Measurements from ENCODE around the gene TBX6.
"Not testable (repeated sequence)": the region's sequence is repeated elsewhere in the genome, so short reads cannot be mapped to it uniquely, and the experiment has no call there.

TBX6 gene, protein sequence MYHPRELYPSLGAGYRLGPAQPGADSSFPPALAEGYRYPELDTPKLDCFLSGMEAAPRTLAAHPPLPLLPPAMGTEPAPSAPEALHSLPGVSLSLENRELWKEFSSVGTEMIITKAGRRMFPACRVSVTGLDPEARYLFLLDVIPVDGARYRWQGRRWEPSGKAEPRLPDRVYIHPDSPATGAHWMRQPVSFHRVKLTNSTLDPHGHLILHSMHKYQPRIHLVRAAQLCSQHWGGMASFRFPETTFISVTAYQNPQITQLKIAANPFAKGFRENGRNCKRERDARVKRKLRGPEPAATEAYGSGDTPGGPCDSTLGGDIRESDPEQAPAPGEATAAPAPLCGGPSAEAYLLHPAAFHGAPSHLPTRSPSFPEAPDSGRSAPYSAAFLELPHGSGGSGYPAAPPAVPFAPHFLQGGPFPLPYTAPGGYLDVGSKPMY

GRCh38 chr16:30091474-30092372 is at the start of gene TBX6:
Gene TBX6, minus strand, starts transcription at chr16:30091924. Its CDS starts 731 bp downstream, at chr16:30091193.
- no peaks in the 10 kb centered on the region for H3K9me3 ChIP-seq (ENCODE audit: control insufficient read depth, low read length)
- H3K9ac ChIP-seq (ENCODE audit: low read length): peak within 1 kb of the TSS; percentile 80
- DNase-seq (ENCODE audit: low read depth): peak; percentile 98
- no peaks in the 10 kb centered on the region for H3K27me3 ChIP-seq (replicated peaks; ENCODE audit: control insufficient read depth, insufficient read depth, low read length)
- H3K4me3 ChIP-seq (ENCODE audit: low read length): peak within 1 kb of the TSS; percentile 74
- peaks cover 44% of the 10 kb centered on the region for H3K4me1 ChIP-seq (ENCODE audit: control insufficient read depth, insufficient read depth, low read length)
- peaks cover 13% of the 10 kb centered on the region for H3K36me3 ChIP-seq (ENCODE audit: control insufficient read depth, insufficient read depth, low read length, severe bottlenecking)

- H3K4me1 ChIP-seq (ENCODE audit: control insufficient read depth, insufficient read depth, low read length): no peaks in the 10 kb centered on the region
Measured at GRCh38 chr16:30139583-30140481, 48.1 kb upstream of the TBX6 start.

DNA sequence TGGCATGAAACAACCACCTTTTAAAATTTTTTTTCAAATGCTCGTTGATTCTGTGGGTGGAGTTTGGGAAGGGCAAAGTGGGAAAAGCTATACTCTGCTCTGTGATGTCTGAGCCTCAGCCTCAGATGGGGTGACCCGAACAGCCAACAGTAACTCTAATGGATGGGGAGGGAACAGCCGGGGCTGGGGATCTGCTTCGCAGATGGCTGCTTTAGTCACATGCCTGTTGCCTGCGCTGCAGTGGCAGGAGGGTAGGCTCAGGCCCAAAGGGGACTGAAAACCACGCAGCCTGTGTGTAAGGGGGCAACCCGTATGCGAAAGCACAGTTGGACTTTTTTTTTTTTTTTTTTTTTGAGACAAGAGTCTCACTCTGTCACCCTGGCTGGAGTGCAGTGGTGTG is 46.2 kb upstream of the TBX6 start:
- H3K4me3 ChIP-seq (ENCODE audit: low read length): no peak overlapping the region
- H3K36me3 ChIP-seq (ENCODE audit: control insufficient read depth, insufficient read depth, low read length, severe bottlenecking): no peaks in the 10 kb centered on the region
- no peaks in the 10 kb centered on the region for H3K9me3 ChIP-seq (ENCODE audit: control insufficient read depth, low read length)
- no peak for DNase-seq (ENCODE audit: low read depth)
- H3K27me3 ChIP-seq (replicated peaks; ENCODE audit: control insufficient read depth, insufficient read depth, low read length): peaks cover 3% of the 10 kb centered on the region
- no peak overlapping the region for H3K9ac ChIP-seq (ENCODE audit: low read length)
- no peaks in the 10 kb centered on the region for H3K4me1 ChIP-seq (ENCODE audit: control insufficient read depth, insufficient read depth, low read length)

More at GRCh38 chr16:30139583-30140481, 48.1 kb upstream of the TBX6 start:
- Histone ChIP-seq H3K9me3 (ENCODE audit: control insufficient read depth, low read length) (no peaks in the 10 kb centered on the region), H3K9ac (ENCODE audit: low read length) (no peak overlapping the region), H3K36me3 (ENCODE audit: control insufficient read depth, insufficient read depth, low read length, severe bottlenecking) (no peaks in the 10 kb centered on the region), H3K4me3 (ENCODE audit: low read length) (no peak overlapping the region), H3K27me3 (replicated peaks; ENCODE audit: control insufficient read depth, insufficient read depth, low read length) (peaks cover 3% of the 10 kb centered on the region)
- DNase-seq (ENCODE audit: low read depth): no peak

DNA sequence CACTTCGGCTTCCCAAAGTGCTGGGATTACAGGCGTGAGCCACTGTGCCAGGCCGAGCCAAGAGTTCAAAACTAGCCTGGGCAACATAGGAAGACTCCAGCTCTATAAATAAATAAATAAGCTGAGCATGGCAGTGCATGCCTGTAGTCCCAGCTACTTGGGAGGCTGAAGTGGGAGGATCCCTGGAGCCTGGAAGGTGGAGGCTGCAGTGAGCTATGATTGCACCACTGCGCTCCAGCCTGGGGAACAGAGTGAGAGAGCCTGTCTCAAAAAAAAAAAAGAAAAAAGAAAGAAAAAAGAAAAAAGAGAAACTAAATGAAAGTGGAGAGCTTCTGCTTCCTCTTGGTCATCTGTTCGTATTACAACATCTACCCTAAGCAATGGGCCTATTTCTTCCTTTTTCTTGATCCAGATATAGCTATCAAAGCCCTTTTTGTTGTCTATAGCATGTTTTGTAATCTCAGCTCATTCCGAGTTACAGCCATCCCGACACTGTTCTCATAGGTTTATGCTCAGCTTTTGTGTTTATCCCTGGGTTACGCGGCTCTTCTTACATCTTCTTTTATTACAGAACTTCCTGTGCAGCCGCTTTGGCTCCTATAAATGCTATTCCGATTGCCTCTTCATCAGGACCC is 45.4 kb upstream of the TBX6 start:
- Histone ChIP-seq H3K9me3 (ENCODE audit: control insufficient read depth, low read length) (no peaks in the 10 kb centered on the region), H3K4me3 (ENCODE audit: low read length) (no peak overlapping the region), H3K36me3 (ENCODE audit: control insufficient read depth, insufficient read depth, low read length, severe bottlenecking) (no peaks in the 10 kb centered on the region), H3K27me3 (replicated peaks; ENCODE audit: control insufficient read depth, insufficient read depth, low read length) (peaks cover 3% of the 10 kb centered on the region), H3K4me1 (ENCODE audit: control insufficient read depth, insufficient read depth, low read length) (no peaks in the 10 kb centered on the region), H3K9ac (ENCODE audit: low read length) (no peak overlapping the region)
- no peak for DNase-seq (ENCODE audit: low read depth)

- Histone ChIP-seq H3K4me3 (ENCODE audit: low read length) (no peak overlapping the region), H3K9ac (ENCODE audit: low read length) (no peak overlapping the region), H3K36me3 (ENCODE audit: control insufficient read depth, insufficient read depth, low read length, severe bottlenecking) (no peaks in the 10 kb centered on the region), H3K9me3 (ENCODE audit: control insufficient read depth, low read length) (no peaks in the 10 kb centered on the region), H3K4me1 (ENCODE audit: control insufficient read depth, insufficient read depth, low read length) (no peaks in the 10 kb centered on the region), H3K27me3 (replicated peaks; ENCODE audit: control insufficient read depth, insufficient read depth, low read length) (no peaks in the 10 kb centered on the region)
- DNase-seq (ENCODE audit: low read depth): no peak
Measured at GRCh38 chr16:30132591-30132990, 40.9 kb upstream of the TBX6 start.

DNA sequence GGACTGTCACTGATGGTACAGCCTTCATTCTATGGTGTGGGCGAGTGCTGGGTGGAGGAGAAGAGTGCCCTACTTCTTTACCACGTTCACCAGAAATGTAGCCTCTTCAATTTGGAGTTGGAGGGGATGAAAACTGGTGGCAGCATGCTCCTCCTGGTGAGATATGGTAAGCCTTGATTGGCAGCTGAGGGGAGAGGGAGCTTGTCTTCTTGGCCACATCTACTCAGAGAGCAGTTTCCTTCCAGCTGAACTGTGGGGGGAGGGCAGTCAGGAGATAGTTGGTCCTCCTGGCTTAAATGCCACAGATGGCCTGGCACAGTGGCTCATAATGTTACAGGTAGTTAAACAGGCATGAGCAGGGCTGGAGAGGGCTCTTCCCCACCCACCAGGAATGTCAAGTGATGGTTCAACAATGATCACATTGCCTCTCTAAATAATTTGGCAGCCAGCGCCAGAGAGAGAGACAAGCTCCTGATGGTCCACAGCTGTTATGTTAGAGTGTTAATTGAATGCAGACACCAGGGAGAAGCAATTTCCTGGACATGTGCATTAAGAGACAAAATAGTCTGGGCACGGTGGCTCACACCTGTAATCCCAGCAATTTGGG is 40.2 kb upstream of the TBX6 start:
- H3K36me3 ChIP-seq (ENCODE audit: control insufficient read depth, insufficient read depth, low read length, severe bottlenecking): no peaks in the 10 kb centered on the region
- no peak overlapping the region for H3K4me3 ChIP-seq (ENCODE audit: low read length)
- no peak overlapping the region for H3K9ac ChIP-seq (ENCODE audit: low read length)
- peak; percentile 9 for DNase-seq (ENCODE audit: low read depth)
- H3K9me3 ChIP-seq (ENCODE audit: control insufficient read depth, low read length): no peaks in the 10 kb centered on the region
- no peaks in the 10 kb centered on the region for H3K4me1 ChIP-seq (ENCODE audit: control insufficient read depth, insufficient read depth, low read length)
- no peaks in the 10 kb centered on the region for H3K27me3 ChIP-seq (replicated peaks; ENCODE audit: control insufficient read depth, insufficient read depth, low read length)

GRCh38 chr16:30127993-30128392 is 36.3 kb upstream of the TBX6 start:
- Histone ChIP-seq H3K9ac (ENCODE audit: low read length) (no peak overlapping the region), H3K4me3 (ENCODE audit: low read length) (no peak overlapping the region), H3K36me3 (ENCODE audit: control insufficient read depth, insufficient read depth, low read length, severe bottlenecking) (no peaks in the 10 kb centered on the region), H3K4me1 (ENCODE audit: control insufficient read depth, insufficient read depth, low read length) (peaks cover 15% of the 10 kb centered on the region), H3K9me3 (ENCODE audit: control insufficient read depth, low read length) (no peaks in the 10 kb centered on the region), H3K27me3 (replicated peaks; ENCODE audit: control insufficient read depth, insufficient read depth, low read length) (no peaks in the 10 kb centered on the region)
- no peak for DNase-seq (ENCODE audit: low read depth)

- not testable (repeated sequence) for H3K9me3 ChIP-seq (ENCODE audit: control insufficient read depth, low read length); DNase-seq (ENCODE audit: low read depth); H3K36me3 ChIP-seq (ENCODE audit: control insufficient read depth, insufficient read depth, low read length, severe bottlenecking); H3K4me3 ChIP-seq (ENCODE audit: low read length); H3K9ac ChIP-seq (ENCODE audit: low read length); H3K27me3 ChIP-seq (replicated peaks; ENCODE audit: control insufficient read depth, insufficient read depth, low read length)
- peaks cover 26% of the 10 kb centered on the region for H3K4me1 ChIP-seq (ENCODE audit: control insufficient read depth, insufficient read depth, low read length)
Measured at GRCh38 chr16:30125690-30126089, 34.0 kb upstream of the TBX6 start.

- H3K9me3 ChIP-seq (ENCODE audit: control insufficient read depth, low read length): no peaks in the 10 kb centered on the region
- DNase-seq (ENCODE audit: low read depth): no peak
- H3K27me3 ChIP-seq (replicated peaks; ENCODE audit: control insufficient read depth, insufficient read depth, low read length): no peaks in the 10 kb centered on the region
- H3K4me3 ChIP-seq (ENCODE audit: low read length): no peak overlapping the region
- no peaks in the 10 kb centered on the region for H3K36me3 ChIP-seq (ENCODE audit: control insufficient read depth, insufficient read depth, low read length, severe bottlenecking)
- H3K4me1 ChIP-seq (ENCODE audit: control insufficient read depth, insufficient read depth, low read length): peaks cover 26% of the 10 kb centered on the region
- peak overlapping the region; percentile 27 for H3K9ac ChIP-seq (ENCODE audit: low read length)
Measured at GRCh38 chr16:30124985-30125379, 33.3 kb upstream of the TBX6 start.

DNA sequence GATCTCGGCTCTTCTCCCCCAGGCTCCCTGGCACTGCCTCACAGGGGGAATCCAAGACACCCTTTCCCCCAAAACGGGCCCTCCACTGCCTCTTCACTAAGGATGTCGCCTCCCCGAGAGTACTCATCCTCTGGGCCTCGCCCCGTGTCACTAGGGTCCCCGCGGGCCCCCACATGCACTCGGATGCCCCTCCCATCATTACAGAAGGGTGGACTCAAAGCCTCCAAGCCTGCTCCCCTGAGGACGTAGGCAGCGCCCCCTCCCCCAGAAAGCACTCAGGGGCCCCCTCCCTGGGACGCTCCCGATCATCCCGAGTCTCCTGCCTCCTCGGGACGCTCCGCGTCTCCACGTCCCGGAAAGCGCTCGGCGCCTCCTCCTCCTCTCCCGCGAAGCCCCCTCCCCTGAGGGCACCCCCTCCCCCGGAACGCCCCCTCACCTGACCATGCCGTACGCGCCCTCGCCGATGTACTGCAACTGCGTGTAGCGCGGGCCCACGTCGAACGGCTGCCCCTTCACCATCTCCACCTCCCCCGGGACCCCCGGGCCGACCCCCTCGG is 31.0 kb upstream of the TBX6 start:
- peak; percentile 45 for DNase-seq (ENCODE audit: low read depth)
- Histone ChIP-seq H3K27me3 (replicated peaks; ENCODE audit: control insufficient read depth, insufficient read depth, low read length) (no peaks in the 10 kb centered on the region), H3K9me3 (ENCODE audit: control insufficient read depth, low read length) (no peaks in the 10 kb centered on the region), H3K4me3 (ENCODE audit: low read length) (peak overlapping the region; percentile 78), H3K9ac (ENCODE audit: low read length) (peak overlapping the region; percentile 83), H3K4me1 (ENCODE audit: control insufficient read depth, insufficient read depth, low read length) (peaks cover 26% of the 10 kb centered on the region), H3K36me3 (ENCODE audit: control insufficient read depth, insufficient read depth, low read length, severe bottlenecking) (peaks cover 14% of the 10 kb centered on the region)

Data from adipocyte (in vitro differentiated cells).